Stimulated activated CD8-positive, alpha-beta memory T cell treated with anti-CD3 and anti-CD28 coated beads, Interleukin-2, amount 100 ng/mL, for 1 hour (primary cell): ENCODE results near the gene CELSR1.

Experiments
- DNase-seq, 2 donors: peaks; one replicate each; pipeline ENCODE4 v3.0.0-alpha.2; 2020; ENCODE audit warnings: low read depth in 2 of 2

The CELSR1 gene

GRCh38 chr22:46557736-46558480, 20.5 kb upstream of the CELSR1 start:
- no peak for DNase-seq

GRCh38 chr22:46556775-46557174, 19.4 kb upstream of the CELSR1 start:
- no peak for DNase-seq

- no peak for DNase-seq
These were observed 15.8 kb upstream of the CELSR1 start for GRCh38 chr22:46553189-46553588.

- no peak for DNase-seq
These were observed 14.6 kb upstream of the CELSR1 start for GRCh38 chr22:46551996-46552395.

GRCh38 chr22:46551321-46551720, 13.9 kb upstream of the CELSR1 start:
- no peak for DNase-seq

- no peak for DNase-seq
These were observed 12.7 kb upstream of the CELSR1 start for GRCh38 chr22:46549971-46550641.

GRCh38 chr22:46549563-46549840, 12.1 kb upstream of the CELSR1 start:
- no peak for DNase-seq

- no peak for DNase-seq
These were observed 10.4 kb upstream of the CELSR1 start for GRCh38 chr22:46547883-46548244.

GRCh38 chr22:46547179-46547882, 9.9 kb upstream of the CELSR1 start:
- DNase-seq: no peak

- no peak for DNase-seq
These were observed 9.2 kb upstream of the CELSR1 start for GRCh38 chr22:46546466-46547178.

- DNase-seq: no peak
These were observed 7.8 kb upstream of the CELSR1 start for GRCh38 chr22:46545086-46545792.

- peak; percentile 33 to 50 for DNase-seq
These were observed 4.9 kb upstream of the CELSR1 start for GRCh38 chr22:46542011-46542985.

- no peak for DNase-seq
These were observed 4.1 kb upstream of the CELSR1 start for GRCh38 chr22:46541536-46541935.

- DNase-seq: no peak
These were observed 3.5 kb upstream of the CELSR1 start for GRCh38 chr22:46540874-46541273.

GRCh38 chr22:46539169-46539568, 1.7 kb upstream of the CELSR1 start:
- no peak for DNase-seq

GRCh38 chr22:46538814-46539160, 1.4 kb upstream of the CELSR1 start:
- no peak for DNase-seq

GRCh38 chr22:46537946-46538813, 760 bp upstream of the CELSR1 start:
- no peak for DNase-seq

GRCh38 chr22:46536537-46537224, 739 bp downstream of the CELSR1 start:
- no peak for DNase-seq

GRCh38 chr22:46535876-46536536, 1.4 kb downstream of the CELSR1 start:
- DNase-seq: no peak
